H9 (cell line): ENCODE measurements around the gene CKLF. TPM values are rescaled to one million over a fixed set of nuclear protein-coding genes. Genes with fewer than 3 reads are reported as not detected.

Experiments
- DNase-seq: peaks from one replicate; pipeline ENCODE4 v3.0.0-alpha.2; 2017
- H2AFZ ChIP-seq: one replicate; pipeline ENCODE4 v1.6.1; 2013; ENCODE audit warnings: mild to moderate bottlenecking, low read length, control low read depth, moderate library complexity
- H2AK5ac ChIP-seq: 2 replicates; pipeline ENCODE4 v1.6.1; 2013; ENCODE audit warnings: low read length, control low read depth, mixed read lengths; ENCODE audit not compliant: insufficient read length
- H2BK120ac ChIP-seq: one replicate; pipeline ENCODE4 v1.6.1; 2013; ENCODE audit warnings: low read depth, mild to moderate bottlenecking, low read length, control low read depth, inconsistent platforms; ENCODE audit not compliant: poor library complexity, severe bottlenecking
- H2BK12ac ChIP-seq: 2 replicates; pipeline ENCODE4 v1.6.1; 2013; ENCODE audit warnings: low read length, control low read depth, mixed read lengths, low read depth; ENCODE audit not compliant: insufficient read length
- H2BK15ac ChIP-seq: 2 replicates; pipeline ENCODE4 v1.6.1; 2013; ENCODE audit warnings: low read depth, low read length, control low read depth
- H2BK20ac ChIP-seq: one replicate; pipeline ENCODE4 v1.6.1; 2013; ENCODE audit warnings: low read depth, mild to moderate bottlenecking, low read length, control low read depth, inconsistent platforms; ENCODE audit not compliant: poor library complexity, severe bottlenecking
- H2BK5ac ChIP-seq: 2 replicates; pipeline ENCODE4 v1.6.1; 2013; ENCODE audit warnings: low read length, control low read depth, mixed read lengths; ENCODE audit not compliant: insufficient read length
- H3K14ac ChIP-seq: 2 replicates; pipeline ENCODE4 v1.6.1; 2013; ENCODE audit warnings: low read length, control low read depth; ENCODE audit not compliant: insufficient read depth
- H3K18ac ChIP-seq: 2 replicates; pipeline ENCODE4 v1.6.1; 2013; ENCODE audit warnings: low read depth, mild to moderate bottlenecking, mixed read lengths, low read length, control low read depth; ENCODE audit not compliant: insufficient read length
- H3K23ac ChIP-seq: 2 replicates; pipeline ENCODE4 v1.6.1; 2013; ENCODE audit warnings: low read length, control low read depth, mixed read lengths, low read depth; ENCODE audit not compliant: insufficient read length
- H3K23me2 ChIP-seq: 2 replicates; pipeline ENCODE4 v1.6.1; 2013; ENCODE audit warnings: low read depth, mild to moderate bottlenecking, mixed read lengths, low read length, control low read depth; ENCODE audit not compliant: insufficient read length, poor library complexity, severe bottlenecking
- H3K27ac ChIP-seq: 2 replicates; pipeline ENCODE4 v1.5.1; 2013; ENCODE audit warnings: low read length, control low read depth, mixed read lengths, low read depth; ENCODE audit not compliant: insufficient read length
- H3K27me3 ChIP-seq: 2 replicates; pipeline ENCODE4 v1.6.1; 2013; ENCODE audit warnings: low read length, control low read depth, inconsistent platforms; ENCODE audit not compliant: insufficient read depth
- H3K4ac ChIP-seq: 2 replicates; pipeline ENCODE4 v1.6.1; 2013; ENCODE audit warnings: low read depth, mild to moderate bottlenecking, control low read depth, inconsistent platforms, low read length, moderate library complexity
- H3K4me1 ChIP-seq: 2 replicates; pipeline ENCODE4 v1.6.1; 2013; ENCODE audit warnings: low read length, control low read depth, inconsistent platforms; ENCODE audit not compliant: insufficient read depth
- H3K4me2 ChIP-seq: 2 replicates; pipeline ENCODE4 v1.6.1; 2013; ENCODE audit warnings: low read length, control low read depth, mixed read lengths; ENCODE audit not compliant: insufficient read length, insufficient read depth
- H3K56ac ChIP-seq: 2 replicates; pipeline ENCODE4 v1.6.1; 2013; ENCODE audit warnings: low read depth, mild to moderate bottlenecking, mixed read lengths, low read length, control low read depth; ENCODE audit not compliant: insufficient read length
- H3K79me1 ChIP-seq: 2 replicates; pipeline ENCODE4 v1.6.1; 2013; ENCODE audit warnings: low read depth, mild to moderate bottlenecking, moderate library complexity, low read length, control low read depth, inconsistent platforms; ENCODE audit not compliant: insufficient read depth, poor library complexity, severe bottlenecking
- H3K79me2 ChIP-seq: 2 replicates; pipeline ENCODE4 v1.6.1; 2013; ENCODE audit warnings: low read length, control low read depth, inconsistent platforms; ENCODE audit not compliant: insufficient read depth
- H3K9ac ChIP-seq: 2 replicates; pipeline ENCODE4 v1.6.1; 2013; ENCODE audit warnings: low read length, control low read depth, mixed read lengths; ENCODE audit not compliant: insufficient read length; ENCODE audit errors: extremely low read depth
- H3K9me3 ChIP-seq: one replicate; pipeline ENCODE4 v1.6.1; 2013; ENCODE audit warnings: low read depth, low read length, inconsistent platforms; ENCODE audit not compliant: control insufficient read depth
- H3T11ph ChIP-seq: one replicate; pipeline ENCODE4 v1.6.1; 2013; ENCODE audit warnings: mild to moderate bottlenecking, low read length, control low read depth, inconsistent platforms
- H4K20me1 ChIP-seq: one replicate; pipeline ENCODE4 v1.6.1; 2013; ENCODE audit not compliant: control insufficient read depth, insufficient read length, insufficient read depth
- H4K5ac ChIP-seq: 2 replicates; pipeline ENCODE4 v1.6.1; 2013; ENCODE audit warnings: low read depth, mild to moderate bottlenecking, mixed read lengths, low read length, control low read depth; ENCODE audit not compliant: insufficient read length
- H4K8ac ChIP-seq: replicated peaks from 2 replicates; pipeline ENCODE4 v1.6.1; 2013; ENCODE audit warnings: low read length, control low read depth, mixed read lengths, low read depth; ENCODE audit not compliant: insufficient read length
- H4K91ac ChIP-seq: 2 replicates; pipeline ENCODE4 v1.6.1; 2013; ENCODE audit warnings: low read depth, mild to moderate bottlenecking, moderate library complexity, mixed read lengths, low read length, control low read depth; ENCODE audit not compliant: insufficient read length
- H3K27ac Mint-ChIP-seq, 3 experiments: 2 replicates in 2 of 3; 3 replicates in 1 of 3; pipeline ENCODE4 v1.8.0; 2020 to 2021; ENCODE audit warnings: mixed read lengths in 3 of 3, mild to moderate bottlenecking in 1 of 3, moderate library complexity in 1 of 3
- H3K27me3 Mint-ChIP-seq: 2 replicates; pipeline ENCODE4 v1.8.0; 2021; ENCODE audit warnings: low read depth, mild to moderate bottlenecking, moderate library complexity, mixed read lengths
- H3K36me3 Mint-ChIP-seq, 3 experiments: 2 replicates in 2 of 3; 3 replicates in 1 of 3; pipeline ENCODE4 v1.8.0; 2020 to 2021; ENCODE audit warnings: low read depth in 3 of 3, mixed read lengths in 3 of 3; ENCODE audit not compliant: insufficient read depth in 1 of 3
- H3K4me1 Mint-ChIP-seq, 2 experiments: 2 replicates each; pipeline ENCODE4 v1.8.0; 2020; ENCODE audit warnings: mixed read lengths in 2 of 2
- H3K4me3 Mint-ChIP-seq, 2 experiments: 2 replicates in 1 of 2; 3 replicates in 1 of 2; pipeline ENCODE4 v1.8.0; 2020 to 2021; ENCODE audit warnings: mild to moderate bottlenecking in 2 of 2, mixed read lengths in 2 of 2, moderate library complexity in 1 of 2
- H3K9me3 Mint-ChIP-seq, 2 experiments: 2 replicates in 1 of 2; 3 replicates in 1 of 2; pipeline ENCODE4 v1.8.0; 2020; ENCODE audit warnings: mild to moderate bottlenecking in 2 of 2, mixed read lengths in 2 of 2, moderate library complexity in 1 of 2
- WGBS: extraction: QIAGEN DNeasy Blood & Tissue Kit; methylation state at CpG from one replicate; pipeline ENCODE4 v1.1.7; 2013; ENCODE audit warnings: missing lambda C conversion rate, low lambda C conversion rate, mixed read lengths; ENCODE audit not compliant: insufficient read length; ENCODE audit errors: extremely low coverage; 5-methylcytosine and 5-hydroxymethylcytosine counted together
- total RNA-seq: library from RNA; stranded (reverse); gene quantifications from 2 replicates; pipeline ENCODE4 v1.2.1, GENCODE V29; 2021
- TF ChIP-seq, protein P1 (sequence below): fragments of 200-600 bp; sonication (generic); conservative IDR thresholded peaks from 3 replicates; pipeline ENCODE4 v1.8.0; 2021; ENCODE audit warnings: antibody characterized with exemption, mild to moderate bottlenecking

CKLF gene
- total RNA-seq, 1 experiment from 2014 or later, result 23.1 TPM

DNA sequence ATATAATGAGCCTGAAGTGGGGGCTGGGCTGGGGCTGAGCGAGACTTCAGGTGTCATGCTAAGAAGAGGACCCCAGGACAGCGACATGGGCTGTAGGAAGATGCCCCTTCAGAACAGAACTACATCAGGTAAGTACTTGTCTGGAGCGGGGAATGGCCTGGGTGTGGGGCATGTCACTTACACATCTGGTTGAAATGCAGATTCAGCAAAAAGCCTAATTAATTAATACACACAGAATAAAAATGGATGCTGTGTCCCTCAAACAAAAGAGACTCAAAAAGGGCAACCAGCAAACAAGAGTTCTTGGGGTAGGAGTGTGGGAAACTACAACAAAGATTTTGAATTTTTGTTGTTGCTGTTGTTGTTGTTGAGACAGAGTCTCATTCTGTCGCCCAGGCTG is 38.6 kb downstream of the CKLF start:
- Histone ChIP-seq H2BK15ac (no peak overlapping the region), H2BK20ac (no peak overlapping the region), H3K9ac (no peak overlapping the region), H3K79me1 (no peaks in the 10 kb centered on the region), H3T11ph (no peak overlapping the region), H3K23me2 (no peaks in the 10 kb centered on the region), H2AK5ac (no peak overlapping the region), H2BK5ac (no peak overlapping the region), H2AFZ (no peak overlapping the region), H3K18ac (no peak overlapping the region), H3K56ac (no peak overlapping the region), H2BK12ac (no peak overlapping the region), H3K4me1 (no peaks in the 10 kb centered on the region), H3K79me2 (no peaks in the 10 kb centered on the region), H4K8ac (no peak overlapping the region), H2BK120ac (no peak overlapping the region), H3K4ac (no peak overlapping the region), H4K91ac (no peak overlapping the region), H3K23ac (no peak overlapping the region), H3K27me3 (no peaks in the 10 kb centered on the region), H4K20me1 (no peaks in the 10 kb centered on the region), H4K5ac (no peak overlapping the region), H3K9me3 (no peaks in the 10 kb centered on the region), H3K4me2 (no peak overlapping the region), H3K27ac (no peak overlapping the region), H3K14ac (no peak overlapping the region)
- Mint-ChIP-seq H3K4me1 (peaks cover 9 to 16% of the 10 kb centered on the region in 2 experiments), H3K4me3 (no peak overlapping the region), H3K9me3 (no peaks in the 10 kb centered on the region), H3K36me3 (no peaks in the 10 kb centered on the region), H3K27me3 (no peaks in the 10 kb centered on the region; the same call in 1 of the 2 replicates), H3K27ac (no peak overlapping the region)
- TF ChIP-seq, protein P1, sequence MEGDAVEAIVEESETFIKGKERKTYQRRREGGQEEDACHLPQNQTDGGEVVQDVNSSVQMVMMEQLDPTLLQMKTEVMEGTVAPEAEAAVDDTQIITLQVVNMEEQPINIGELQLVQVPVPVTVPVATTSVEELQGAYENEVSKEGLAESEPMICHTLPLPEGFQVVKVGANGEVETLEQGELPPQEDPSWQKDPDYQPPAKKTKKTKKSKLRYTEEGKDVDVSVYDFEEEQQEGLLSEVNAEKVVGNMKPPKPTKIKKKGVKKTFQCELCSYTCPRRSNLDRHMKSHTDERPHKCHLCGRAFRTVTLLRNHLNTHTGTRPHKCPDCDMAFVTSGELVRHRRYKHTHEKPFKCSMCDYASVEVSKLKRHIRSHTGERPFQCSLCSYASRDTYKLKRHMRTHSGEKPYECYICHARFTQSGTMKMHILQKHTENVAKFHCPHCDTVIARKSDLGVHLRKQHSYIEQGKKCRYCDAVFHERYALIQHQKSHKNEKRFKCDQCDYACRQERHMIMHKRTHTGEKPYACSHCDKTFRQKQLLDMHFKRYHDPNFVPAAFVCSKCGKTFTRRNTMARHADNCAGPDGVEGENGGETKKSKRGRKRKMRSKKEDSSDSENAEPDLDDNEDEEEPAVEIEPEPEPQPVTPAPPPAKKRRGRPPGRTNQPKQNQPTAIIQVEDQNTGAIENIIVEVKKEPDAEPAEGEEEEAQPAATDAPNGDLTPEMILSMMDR, result no peak
- no CpG with 5 or more reads among the region's 4 CpGs for WGBS
- DNase-seq, result no peak
